NCI-H460 (cell line): ENCODE measurements around the gene SOX11. TPM values are rescaled to one million over a fixed set of nuclear protein-coding genes. Genes with fewer than 3 reads are reported as not detected.

Experiments
- DNase-seq: peaks from one replicate; pipeline ENCODE4 v3.0.0-alpha.2; 2016; ENCODE audit warnings: low read depth; ENCODE audit errors: extremely low read depth
- total RNA-seq: library from RNA; depleted of rRNA; stranded (reverse); fragments of >200 nt; shearing (Covaris generic); gene quantifications from 2 replicates; pipeline ENCODE4 v1.2.3, GENCODE V29; 2014

The SOX11 gene
- total RNA-seq, 1 experiment from 2014 or later, result 0.05 TPM

DNA sequence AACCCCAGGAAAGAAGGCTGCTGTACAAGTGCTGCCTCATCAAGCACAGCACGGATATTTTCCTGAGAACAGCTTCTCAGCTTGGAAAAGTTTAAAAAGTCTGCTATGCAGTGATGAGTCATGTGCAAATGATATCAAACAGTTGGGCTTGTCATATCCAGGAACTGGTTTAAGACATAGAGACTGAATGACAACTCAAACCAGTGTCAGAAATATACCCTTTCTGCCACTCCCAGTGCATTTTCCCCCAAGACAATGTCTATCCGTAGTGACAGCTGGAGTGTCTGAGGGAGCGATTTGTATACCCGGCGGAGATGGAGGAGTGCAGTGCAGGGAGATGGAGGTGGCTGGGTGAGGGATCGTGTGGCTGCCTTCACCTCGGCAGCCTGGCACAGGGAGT lies 28.2 kb downstream of the SOX11 start:
- DNase-seq, result no peak

DNA sequence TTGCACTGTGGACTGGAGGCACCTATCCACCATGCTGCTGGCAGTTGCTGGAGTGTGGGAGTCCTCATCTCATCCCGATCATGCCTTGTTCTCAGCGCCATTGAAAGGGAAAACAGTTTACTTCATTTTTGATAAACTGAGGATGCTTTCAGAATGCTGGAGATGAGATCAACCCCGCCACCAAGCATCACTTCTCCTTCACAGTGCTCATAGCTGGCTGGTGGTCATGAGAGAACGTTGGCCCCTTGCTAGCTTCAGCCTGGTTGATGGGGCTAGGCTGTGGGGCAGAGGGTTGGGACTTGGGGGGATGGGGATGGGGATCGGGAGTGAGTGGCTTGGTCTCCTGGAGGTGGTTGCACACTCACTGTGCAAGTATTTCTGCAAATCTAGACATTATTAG lies 30.1 kb downstream of the SOX11 start:
- DNase-seq, result no peak

GRCh38 chr2:5723791-5724735 lies 31.9 kb downstream of the SOX11 start:
- DNase-seq, result no peak

GRCh38 chr2:5725072-5725471 lies 32.9 kb downstream of the SOX11 start:
- no peak for DNase-seq

GRCh38 chr2:5725794-5726463 lies 33.7 kb downstream of the SOX11 start:
- DNase-seq, result no peak

DNA sequence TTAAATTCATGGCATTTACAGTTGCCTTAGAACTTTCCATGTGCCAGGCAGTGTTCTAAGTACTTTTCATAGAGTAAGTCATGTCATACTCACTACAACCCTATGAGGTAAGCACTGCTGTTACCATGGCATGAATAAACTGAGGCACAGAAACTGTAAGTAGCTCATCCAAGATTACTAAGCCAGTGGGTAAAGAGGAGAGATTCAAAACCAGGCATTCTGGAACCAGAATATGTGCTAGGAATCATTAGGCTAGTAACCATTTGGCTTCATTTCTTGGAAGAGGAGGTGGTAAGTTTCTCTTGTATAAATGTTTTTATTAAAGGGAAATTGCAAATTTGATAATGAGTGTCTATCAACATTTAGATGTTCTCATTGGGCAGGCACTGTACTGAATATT lies 35.1 kb downstream of the SOX11 start:
- no peak for DNase-seq

GRCh38 chr2:5729416-5729815 lies 37.2 kb downstream of the SOX11 start:
- DNase-seq, result no peak

GRCh38 chr2:5730386-5730785 lies 38.2 kb downstream of the SOX11 start:
- DNase-seq, result no peak

DNA sequence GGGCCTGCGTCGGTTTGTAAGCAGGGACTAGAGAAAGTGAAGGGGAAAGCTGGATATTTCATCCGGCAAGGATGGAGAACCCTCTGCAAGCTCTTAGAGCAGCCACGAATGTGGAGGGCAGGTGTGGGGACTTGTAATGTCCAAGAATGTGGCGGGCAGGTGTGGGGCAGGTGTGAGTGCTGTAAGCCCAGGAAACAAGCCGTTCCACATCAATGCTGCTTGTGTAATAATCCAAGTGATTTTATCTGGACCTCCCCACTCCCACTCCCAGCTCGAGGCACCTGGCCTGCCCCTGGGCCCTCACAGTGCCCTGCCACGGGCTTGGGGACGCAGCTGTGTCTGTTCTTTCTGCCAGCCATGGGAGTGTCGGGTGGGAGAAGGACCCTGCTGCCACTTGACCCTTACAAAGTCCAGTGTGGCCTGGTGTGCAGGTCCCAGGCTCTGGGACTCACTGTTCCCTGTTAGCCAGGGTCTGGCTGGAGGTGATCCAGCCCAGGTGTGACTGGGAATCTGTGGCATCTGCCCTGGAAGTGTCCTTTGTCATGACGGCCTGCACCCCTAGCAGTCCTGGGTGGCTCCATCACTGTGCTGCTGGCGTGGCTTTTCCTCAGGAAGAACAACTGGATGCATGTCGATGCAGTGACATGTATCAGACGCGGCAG lies 42.8 kb downstream of the SOX11 start:
- no peak for DNase-seq

GRCh38 chr2:5735521-5735861 lies 43.3 kb downstream of the SOX11 start:
- DNase-seq, result no peak

GRCh38 chr2:5736050-5736449 lies 43.9 kb downstream of the SOX11 start:
- DNase-seq, result no peak

GRCh38 chr2:5736886-5737285 lies 44.7 kb downstream of the SOX11 start:
- DNase-seq, result no peak

DNA sequence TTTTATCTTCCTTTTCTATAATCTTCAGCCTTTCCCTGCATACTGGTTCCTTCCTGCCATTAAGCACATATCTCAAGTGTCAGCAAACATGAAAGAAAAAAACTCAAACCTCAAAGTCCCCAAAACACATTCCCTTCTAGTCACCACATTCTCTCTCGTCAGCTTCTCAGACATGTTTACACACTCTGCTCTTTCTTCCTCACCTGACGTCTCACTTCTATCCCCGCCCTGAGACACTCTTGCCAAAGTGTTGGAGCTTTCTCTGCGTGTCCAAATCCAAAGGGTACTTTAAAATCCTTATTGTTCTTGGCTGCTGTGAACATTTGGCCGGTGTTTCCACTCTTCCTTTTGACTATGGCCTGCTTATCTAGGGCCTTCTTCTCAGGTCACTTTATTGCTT lies 47.9 kb downstream of the SOX11 start:
- DNase-seq, result no peak

- no peak for DNase-seq
Observed at GRCh38 chr2:5740817-5741216, 48.6 kb downstream of the SOX11 start.

- no peak for DNase-seq
Observed at GRCh38 chr2:5741242-5741641, 49.1 kb downstream of the SOX11 start.

DNA sequence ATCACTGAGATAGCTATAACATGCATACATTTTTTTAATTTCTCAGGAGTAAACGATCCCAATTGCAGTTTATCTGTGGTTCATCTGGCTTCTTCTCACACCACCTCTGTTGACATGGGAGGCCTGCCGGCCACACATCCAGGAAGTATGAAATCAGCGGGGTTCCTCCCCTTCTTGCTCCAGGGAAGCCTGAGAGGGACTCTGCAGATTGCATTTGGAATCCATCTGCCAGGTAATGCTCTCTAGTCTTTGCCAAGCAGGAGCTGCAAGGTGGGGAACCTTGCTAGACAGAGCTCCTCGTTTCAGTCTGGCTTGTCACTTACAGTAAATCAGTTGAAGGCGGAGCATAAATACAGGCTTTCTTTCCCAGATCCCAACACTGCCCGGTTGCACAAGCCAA lies 49.9 kb downstream of the SOX11 start:
- no peak for DNase-seq

DNA sequence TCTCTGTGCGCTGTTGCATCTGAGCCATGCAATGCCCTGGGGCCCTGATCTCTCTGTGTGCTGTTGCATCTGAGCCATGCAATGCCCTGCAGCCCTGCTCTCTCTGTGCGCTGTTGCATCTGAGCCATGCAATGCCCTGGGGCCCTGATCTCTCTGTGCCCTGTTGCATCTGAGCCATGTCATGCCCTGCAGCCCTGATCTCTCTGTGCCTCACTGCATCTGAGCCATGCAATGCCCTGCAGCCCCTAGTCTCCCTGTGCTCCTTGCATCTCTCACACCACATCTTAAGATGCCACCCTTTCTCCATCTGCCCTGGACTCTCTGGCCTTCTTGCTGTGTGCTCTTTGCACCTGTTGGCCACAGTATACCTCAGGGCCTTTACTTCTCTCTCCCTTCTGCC lies 56.2 kb downstream of the SOX11 start:
- no peak for DNase-seq

DNA sequence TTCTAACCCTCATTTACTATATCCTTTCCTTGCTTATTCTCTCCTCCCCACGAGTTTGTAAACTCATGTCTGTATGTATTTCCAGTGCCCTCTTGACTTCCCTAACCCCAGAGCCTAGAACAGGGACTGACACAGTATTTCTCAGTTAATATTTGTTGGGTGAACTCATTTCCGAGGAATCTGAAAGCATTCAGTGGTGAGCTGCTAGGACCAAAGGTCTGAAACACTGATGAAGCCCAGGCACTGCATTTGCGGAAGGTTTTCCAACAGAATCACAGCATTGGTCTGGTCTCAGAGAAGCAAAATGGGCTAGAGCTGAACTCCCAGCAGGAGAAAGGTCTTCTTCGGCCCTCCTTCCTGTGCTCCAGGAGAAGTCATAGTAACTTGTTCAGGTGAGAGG lies 56.8 kb downstream of the SOX11 start:
- no peak for DNase-seq

GRCh38 chr2:5749347-5749746 lies 57.2 kb downstream of the SOX11 start:
- no peak for DNase-seq
